Measurements from ENCODE around the gene VDR.
A peak's percentile ranks its signal among the peaks of the same experiment; 100 is the strongest.

VDR gene

GRCh38 chr12:47904713-47905709 is at the start of gene VDR:
Gene VDR (minus strand): TSS chr12:47904994. CDS start chr12:47879113, 25,881 bp downstream.
- peak; percentile 33 for DNase-seq (ENCODE audit: low read depth)

- DNase-seq (ENCODE audit: low read depth), result no peak
Measured at GRCh38 chr12:47954058-47954457, 49.3 kb upstream of the VDR start.

DNA sequence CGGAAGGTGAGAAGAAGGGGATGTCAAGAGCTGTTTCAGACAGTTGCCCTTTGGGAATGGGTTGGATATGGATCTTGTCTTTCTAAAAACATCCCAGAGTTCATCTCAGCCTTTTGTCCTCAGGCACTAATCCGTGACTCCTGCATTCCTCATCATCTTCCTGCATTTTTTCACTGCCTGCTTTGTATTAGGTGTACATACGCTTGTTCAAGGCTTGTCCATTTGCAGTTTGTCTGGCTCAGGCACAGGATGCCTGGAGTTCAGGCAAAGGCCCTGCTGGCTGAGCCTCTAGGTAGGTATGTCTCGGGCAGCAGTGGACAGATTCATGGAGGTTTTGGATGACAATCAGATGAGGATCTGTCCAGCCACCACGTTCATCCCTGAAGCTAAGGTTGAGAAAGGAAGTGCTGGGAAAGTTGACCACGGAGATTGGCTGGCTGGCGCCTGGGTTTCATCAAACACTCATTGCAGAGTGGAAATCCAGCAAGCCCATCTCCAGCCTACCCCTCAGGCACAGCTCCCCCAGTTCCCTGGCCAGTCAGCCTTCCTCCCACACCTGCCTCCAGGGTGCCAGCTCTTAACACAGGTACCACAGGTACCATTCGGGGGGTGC is 46.2 kb upstream of the VDR start:
- DNase-seq (ENCODE audit: low read depth), result no peak

DNA sequence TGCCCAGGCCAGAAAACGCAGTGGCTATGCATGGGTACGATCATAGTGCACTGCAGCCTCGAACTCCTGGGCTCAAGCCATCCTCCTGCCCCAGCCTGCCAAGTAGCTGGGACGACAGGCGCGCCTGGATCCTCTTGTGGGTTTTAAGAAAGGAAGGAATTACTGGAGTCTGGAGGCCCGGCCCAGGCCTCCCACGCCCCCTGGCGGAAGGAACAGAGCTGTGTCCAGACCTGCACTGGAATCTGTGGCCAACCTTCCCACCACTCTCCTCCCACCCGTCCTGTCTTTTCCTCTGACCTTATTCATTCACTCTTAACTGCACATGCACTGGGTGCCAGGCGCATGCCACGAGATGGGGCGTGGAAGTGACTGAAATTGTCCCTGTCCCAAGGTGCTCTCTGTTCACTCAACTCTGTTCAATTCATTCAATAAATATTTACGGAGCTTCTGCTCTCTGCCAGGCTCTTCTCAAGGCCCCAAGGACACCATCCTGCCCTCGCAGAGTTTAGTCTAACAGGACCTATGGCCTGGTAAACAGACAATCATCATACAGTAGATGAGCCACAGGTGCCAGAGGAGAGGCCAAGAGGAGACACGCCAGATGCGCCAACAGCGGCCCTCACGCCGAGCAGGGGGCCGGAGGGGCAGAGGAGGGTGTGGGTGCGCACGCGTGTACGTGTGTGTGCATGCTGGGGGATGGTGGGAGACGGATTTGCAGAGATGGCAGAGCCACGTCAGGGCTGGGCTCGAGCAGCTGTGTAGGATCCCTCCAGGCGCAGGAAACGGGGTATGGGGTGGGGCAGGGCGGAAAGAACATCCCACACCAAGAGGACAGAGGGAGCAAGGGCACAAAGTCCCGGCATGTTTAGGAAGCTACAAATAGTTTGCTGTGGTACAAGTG is 44.9 kb upstream of the VDR start:
- DNase-seq (ENCODE audit: low read depth), result peak; percentile 61

DNA sequence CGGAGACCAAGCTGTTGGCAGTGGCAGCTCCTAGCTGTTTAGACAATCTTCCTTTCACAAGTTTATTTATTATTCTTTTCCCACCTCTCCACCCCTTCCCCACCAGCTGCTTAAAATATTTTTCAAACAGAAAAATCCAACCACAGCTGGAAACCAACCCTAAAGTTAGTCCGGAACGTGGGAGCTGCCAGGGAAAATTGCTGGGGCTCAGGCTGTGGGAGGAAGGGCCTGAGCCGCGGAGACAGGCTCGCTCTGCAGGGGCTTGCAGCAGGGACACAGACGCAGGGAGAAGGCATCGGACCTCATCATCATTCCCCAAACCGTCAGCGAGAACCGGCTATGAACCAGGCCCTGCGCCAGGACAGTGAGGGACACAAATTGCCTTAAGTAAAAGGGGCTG is 42.5 kb upstream of the VDR start:
- DNase-seq (ENCODE audit: low read depth), result no peak

DNA sequence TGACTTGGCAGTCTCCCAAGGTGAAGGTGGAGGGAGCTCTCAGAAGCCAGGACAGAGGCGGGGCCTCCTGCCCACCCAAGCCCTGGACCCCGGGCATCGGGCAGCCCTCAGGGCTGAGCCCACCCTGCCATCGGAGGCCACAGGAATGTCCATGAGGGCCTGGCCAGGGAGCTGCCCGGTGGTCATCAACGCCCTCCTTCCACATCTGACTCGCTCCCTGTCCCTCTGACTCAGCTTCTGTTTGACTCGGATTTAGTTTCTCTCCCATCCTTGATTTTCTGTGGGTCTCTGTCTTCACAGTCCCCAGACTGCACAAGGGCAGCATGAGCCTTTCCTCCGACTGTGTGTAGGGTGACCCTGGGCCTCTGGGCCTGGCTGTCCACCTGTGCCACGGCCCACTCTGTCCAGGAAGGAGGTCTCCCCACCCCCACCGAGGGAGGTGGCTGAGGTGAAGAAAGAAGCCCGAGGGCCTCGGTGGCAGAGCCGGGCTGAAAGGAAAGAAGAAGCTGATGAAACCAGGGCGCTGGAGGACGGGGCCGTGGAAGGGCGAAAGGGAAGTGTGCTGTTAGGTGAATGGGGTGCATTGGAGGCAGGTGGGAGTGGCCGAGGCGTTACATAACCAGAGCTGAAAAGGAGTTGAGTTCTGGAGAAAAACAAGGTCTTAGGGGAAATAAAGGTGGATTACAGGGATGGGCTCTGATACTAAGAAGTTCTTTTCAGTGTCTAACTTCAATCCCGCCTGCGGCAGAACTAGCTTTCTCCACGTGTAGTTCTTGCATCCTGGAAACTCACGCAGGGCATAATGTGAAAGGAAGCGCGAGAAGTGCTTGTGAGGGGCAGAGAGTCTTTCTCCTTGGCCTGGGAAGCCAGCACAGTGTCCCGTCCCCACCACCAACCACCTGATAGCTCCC is 41.9 kb upstream of the VDR start:
- peak; percentile 23 for DNase-seq (ENCODE audit: low read depth)

- DNase-seq (ENCODE audit: low read depth), result no peak
Measured at GRCh38 chr12:47945341-47945728, 40.5 kb upstream of the VDR start.

GRCh38 chr12:47944685-47945340 is 40.0 kb upstream of the VDR start:
- no peak for DNase-seq (ENCODE audit: low read depth)

DNA sequence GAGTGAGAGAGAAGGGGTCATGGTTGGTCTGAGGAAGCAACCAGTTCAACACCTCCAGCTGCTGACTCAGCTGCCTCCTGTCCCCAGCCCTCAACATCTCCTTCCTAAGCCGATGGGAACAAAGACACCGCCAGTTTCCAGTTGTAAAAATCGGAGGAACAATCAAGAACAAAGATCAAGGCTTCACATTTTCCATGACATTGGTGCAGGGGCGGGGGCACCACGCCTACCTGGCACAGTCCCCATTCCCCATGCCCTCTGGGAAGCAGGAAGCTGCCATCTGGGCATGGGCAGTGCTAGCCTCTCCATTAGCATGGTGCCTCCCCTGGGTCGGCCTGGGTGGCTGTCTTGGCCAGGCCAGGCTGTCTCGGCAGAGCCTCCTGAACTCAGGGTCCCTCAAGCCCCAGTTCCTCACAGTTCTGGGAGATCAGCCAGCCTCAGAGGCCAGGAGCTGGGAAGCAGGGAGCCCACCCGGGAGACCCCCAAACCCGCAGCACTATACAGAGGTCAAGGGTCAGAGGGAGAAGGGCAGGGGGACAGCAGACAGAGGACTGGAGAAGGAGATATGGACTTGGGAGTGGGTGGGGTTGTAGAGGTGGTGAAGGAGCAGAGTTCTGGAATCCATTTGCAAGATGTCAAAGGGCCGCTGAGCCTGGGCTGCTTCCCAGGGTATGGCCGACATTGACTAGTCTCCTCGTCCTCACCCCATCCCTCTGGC is 39.0 kb upstream of the VDR start:
- no peak for DNase-seq (ENCODE audit: low read depth)

- no peak for DNase-seq (ENCODE audit: low read depth)
Measured at GRCh38 chr12:47942614-47943225, 37.9 kb upstream of the VDR start.

- no peak for DNase-seq (ENCODE audit: low read depth)
Measured at GRCh38 chr12:47941871-47942613, 37.2 kb upstream of the VDR start.

DNA sequence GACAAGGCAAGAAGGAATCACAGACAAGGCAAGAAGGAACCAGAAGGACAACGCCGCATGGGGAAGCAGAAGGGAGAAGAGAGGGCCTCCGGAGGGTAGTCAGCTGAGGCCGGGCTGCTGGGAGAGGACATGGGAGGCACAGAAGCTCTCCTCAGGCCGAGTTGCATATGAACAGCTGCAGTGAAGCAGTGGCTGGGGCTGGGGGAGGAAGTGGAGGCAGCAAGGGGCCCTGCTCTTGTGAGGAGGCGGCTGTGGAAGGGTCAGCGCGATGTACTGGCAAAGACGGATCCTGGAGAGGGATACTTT is 36.6 kb upstream of the VDR start:
- DNase-seq (ENCODE audit: low read depth), result no peak

DNA sequence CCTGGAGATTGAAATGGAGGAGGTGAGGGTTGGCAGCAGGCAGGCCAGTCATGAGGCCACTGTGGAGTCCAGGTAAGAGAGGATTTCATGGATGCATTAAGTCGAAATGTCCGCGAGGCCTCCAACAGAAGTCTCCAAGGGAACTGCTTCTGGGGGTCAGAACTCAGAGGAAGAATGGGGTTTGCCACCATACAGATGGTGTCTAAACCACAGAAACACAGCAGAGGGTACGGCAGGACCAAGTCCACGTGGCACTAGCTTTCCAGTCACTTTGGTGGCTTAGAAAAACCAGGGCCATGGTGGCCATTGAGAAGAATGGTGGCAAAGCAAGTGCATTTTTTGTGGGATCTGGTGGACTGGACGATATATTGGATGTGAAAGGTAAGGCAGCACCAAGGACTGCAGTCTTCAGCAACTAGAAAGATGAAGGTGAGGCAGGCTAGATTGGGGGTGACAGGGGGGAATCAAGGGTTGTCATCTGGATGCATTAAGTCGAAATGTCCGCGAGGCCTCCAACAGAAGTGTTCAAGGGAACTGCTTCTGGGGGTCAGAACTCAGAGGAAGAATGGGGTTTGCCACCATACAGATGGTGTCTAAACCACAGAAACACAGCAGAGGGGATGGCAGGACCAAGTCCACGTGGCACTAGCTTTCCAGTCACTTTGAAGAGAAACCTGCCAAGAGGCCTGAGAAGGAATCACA is 36.1 kb upstream of the VDR start:
- DNase-seq (ENCODE audit: low read depth), result no peak

DNA sequence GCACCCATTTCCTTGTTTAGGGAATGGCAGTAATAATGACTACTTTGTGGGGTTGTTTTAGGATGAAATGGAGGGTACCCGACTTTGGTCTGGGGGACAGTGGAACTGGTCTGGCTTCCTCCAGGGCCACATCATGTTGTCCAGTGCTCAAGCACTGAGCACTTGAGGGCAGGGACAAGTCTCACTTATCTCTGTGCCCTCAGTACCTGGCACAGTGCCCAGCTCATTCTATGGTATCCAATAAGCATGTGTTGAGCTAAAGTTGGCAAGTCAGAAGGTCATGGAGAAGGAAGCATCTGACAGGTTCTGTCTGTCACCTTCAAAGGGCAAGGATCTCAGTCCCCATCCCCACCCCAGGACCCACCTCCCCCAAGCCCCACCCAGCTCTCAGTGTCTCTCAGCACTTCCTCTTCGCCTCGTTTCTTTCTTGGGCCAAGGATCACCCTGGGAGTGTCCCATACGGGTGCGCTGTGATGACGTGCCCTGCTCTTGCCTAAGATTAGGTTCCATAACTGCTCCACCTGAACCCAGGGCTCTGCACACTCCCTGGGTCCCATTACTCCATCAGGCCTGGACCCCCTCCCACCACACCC is 34.3 kb upstream of the VDR start:
- no peak for DNase-seq (ENCODE audit: low read depth)

- no peak for DNase-seq (ENCODE audit: low read depth)
Measured at GRCh38 chr12:47938594-47938993, 33.8 kb upstream of the VDR start.

DNA sequence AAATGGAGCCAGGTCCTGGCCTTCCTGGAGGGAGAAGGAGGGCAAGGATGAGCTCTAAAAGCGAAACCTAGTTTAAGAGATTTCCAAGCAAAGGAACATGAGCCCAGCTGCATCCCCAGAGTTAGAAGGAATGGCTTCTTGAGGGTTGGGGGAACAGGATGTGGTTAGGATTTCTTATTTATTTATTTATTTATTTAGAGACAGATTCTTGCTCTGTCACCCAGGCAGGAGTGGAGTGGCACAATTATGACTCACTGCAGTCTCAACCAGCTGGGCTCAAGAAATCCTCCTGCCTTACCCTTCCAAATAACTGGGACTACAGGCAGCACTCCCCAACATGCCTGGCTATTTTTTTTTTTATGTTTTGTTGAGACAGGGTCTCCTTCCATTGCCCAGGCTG is 33.3 kb upstream of the VDR start:
- DNase-seq (ENCODE audit: low read depth), result no peak

DNA sequence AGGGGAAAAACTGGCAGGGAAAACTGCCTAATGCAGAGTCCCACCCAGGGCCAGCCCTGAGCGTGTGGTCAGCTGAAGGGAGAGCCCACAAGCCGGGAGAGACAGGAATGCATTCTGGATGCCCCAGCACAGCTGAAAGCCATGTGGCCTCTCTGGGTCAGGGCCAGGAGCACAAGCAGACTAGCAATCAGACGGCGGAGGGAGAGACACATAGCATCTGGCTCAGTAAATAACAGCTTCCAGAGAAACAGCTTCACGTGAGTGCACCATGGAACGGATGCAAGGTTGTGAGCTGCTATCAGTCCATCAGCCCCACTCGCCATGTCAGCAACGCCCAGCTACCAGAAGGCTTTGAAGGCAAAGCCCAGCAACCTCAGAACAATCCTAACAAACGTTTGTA is 30.4 kb upstream of the VDR start:
- DNase-seq (ENCODE audit: low read depth), result peak; percentile 39

- no peak for DNase-seq (ENCODE audit: low read depth)
Measured at GRCh38 chr12:47931187-47931586, 26.4 kb upstream of the VDR start.

Measured in stromal cell of bone marrow (primary cell).